ENCODE measurements around the gene GRIK1. TPM values are rescaled to one million over a fixed set of nuclear protein-coding genes. Genes with fewer than 3 reads are reported as not detected.

Gene GRIK1
- total RNA-seq, 1 donor from 2014 or later: 3.2 TPM

DNA sequence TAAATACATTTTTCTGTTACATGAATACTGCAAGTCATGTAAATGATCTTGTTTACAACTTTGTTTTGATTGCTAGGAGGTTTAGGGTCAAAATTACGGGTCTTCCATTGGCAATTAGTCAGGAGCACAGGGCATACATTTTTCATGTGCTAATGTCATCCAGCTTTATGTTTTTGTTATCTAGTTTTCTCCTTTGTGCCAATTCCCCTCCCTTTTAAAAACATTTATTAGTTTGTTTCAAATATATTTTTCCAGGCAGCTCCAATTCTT lies 280.9 kb downstream of the GRIK1 start:
- Histone ChIP-seq H3K36me3 (no peaks in the 10 kb centered on the region), H3K4me1 (no peaks in the 10 kb centered on the region), H3K27ac (no peak overlapping the region), H3K27me3 (no peaks in the 10 kb centered on the region), H3K4me3 (no peak overlapping the region), H3K9me3 (no peaks in the 10 kb centered on the region)
- no peak for DNase-seq (ENCODE audit: extremely low spot score in 2 of 2)
- TF ChIP-seq POLR2AphosphoS5 (IDR thresholded peaks at IDR 0.05; ENCODE audit: insufficient read depth in 1 of 2, low read depth in 1 of 2) (no peak), POLR2A (IDR thresholded peaks at IDR 0.05) (no peak)
- TF ChIP-seq, protein P1, sequence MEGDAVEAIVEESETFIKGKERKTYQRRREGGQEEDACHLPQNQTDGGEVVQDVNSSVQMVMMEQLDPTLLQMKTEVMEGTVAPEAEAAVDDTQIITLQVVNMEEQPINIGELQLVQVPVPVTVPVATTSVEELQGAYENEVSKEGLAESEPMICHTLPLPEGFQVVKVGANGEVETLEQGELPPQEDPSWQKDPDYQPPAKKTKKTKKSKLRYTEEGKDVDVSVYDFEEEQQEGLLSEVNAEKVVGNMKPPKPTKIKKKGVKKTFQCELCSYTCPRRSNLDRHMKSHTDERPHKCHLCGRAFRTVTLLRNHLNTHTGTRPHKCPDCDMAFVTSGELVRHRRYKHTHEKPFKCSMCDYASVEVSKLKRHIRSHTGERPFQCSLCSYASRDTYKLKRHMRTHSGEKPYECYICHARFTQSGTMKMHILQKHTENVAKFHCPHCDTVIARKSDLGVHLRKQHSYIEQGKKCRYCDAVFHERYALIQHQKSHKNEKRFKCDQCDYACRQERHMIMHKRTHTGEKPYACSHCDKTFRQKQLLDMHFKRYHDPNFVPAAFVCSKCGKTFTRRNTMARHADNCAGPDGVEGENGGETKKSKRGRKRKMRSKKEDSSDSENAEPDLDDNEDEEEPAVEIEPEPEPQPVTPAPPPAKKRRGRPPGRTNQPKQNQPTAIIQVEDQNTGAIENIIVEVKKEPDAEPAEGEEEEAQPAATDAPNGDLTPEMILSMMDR (IDR thresholded peaks at IDR 0.05): no peak
- intact Hi-C loops (cut with DNase I): no loop called here

DNA sequence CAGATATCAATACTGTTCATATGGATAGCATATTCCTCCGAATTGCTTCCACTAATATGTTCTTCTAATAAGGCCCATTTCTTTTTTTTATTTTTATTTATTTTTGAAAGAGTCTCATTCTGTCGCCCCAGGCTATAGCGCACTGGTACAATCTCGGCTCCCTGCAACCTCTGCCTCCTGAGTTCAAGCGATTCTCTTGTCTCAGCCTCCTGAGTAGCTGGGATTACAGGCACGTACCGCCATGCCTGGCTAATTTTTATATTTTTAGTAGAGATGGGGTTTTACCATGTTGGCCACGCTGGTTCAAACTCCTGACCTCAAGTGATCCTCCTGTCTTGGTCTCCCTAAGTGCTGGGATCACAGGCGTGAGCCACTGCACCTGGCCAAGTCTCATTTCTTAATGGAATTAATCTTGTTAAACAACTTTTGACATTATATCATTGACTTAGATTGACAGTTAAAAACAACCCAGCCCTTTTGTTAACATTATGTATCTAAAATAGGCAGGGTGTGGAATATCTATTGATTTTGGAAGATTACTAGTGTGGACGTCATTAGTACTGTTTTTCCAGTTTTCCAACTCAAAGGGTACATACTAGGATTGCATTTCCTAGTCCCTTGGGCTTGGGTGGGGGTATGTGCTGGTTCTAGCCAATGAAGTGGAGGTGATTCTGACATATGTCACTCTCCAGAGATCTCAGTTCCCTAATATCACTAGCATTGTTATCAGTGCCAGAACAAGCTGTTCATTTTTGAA lies 281.4 kb downstream of the GRIK1 start:
- H3K27ac ChIP-seq: no peak overlapping the region
- H3K27me3 ChIP-seq: no peaks in the 10 kb centered on the region
- TF ChIP-seq, protein P1 (IDR thresholded peaks at IDR 0.05): no peak
- TF ChIP-seq POLR2AphosphoS5 (IDR thresholded peaks at IDR 0.05; ENCODE audit: insufficient read depth in 1 of 2, low read depth in 1 of 2) (no peak), POLR2A (IDR thresholded peaks at IDR 0.05) (no peak)
- H3K9me3 ChIP-seq: no peaks in the 10 kb centered on the region
- intact Hi-C loops (cut with DNase I): no loop called here
- no peaks in the 10 kb centered on the region for H3K36me3 ChIP-seq
- no peak for DNase-seq (ENCODE audit: extremely low spot score in 2 of 2)
- no peaks in the 10 kb centered on the region for H3K4me1 ChIP-seq
- H3K4me3 ChIP-seq: no peak overlapping the region

DNA sequence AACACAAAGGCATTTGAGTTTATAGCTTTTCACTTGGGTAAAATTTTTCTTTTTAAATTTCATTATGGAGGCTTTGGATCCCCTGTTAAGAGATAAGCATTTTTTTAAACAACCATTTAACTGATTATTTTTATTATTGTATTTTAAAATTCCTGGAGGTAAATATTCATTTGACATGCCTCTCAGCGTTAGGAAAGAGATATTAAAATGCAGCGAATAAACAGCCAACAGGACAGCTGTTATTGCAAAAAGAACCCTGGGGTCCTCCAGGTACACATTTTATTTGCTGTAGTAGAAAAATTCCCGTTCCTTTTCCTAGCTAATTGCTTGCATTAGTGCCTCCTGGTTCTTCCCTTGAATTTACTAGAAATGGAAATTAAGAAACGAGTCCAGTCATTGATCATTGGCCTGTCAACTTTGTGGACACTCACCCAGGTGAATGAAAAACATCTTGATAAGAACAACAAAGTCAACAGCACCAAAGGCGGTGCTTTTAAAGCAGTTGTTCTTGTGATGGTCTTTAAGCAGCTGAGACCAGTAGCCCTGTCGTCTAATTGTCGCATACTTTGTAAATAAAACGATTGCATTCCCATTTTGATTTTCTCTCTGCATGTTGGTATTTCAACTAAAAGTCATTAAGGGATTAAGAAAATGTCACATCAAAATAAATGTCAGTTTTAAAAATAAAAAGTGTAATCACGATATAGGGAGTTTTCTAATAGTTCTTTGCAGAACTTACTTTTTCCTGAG lies 282.4 kb downstream of the GRIK1 start:
- Histone ChIP-seq H3K4me1 (no peaks in the 10 kb centered on the region), H3K27me3 (no peaks in the 10 kb centered on the region), H3K4me3 (no peak overlapping the region), H3K36me3 (no peaks in the 10 kb centered on the region), H3K9me3 (no peaks in the 10 kb centered on the region), H3K27ac (no peak overlapping the region)
- intact Hi-C loops (cut with DNase I): no loop called here
- no peak for TF ChIP-seq POLR2A (IDR thresholded peaks at IDR 0.05)
- TF ChIP-seq, protein P1 (IDR thresholded peaks at IDR 0.05): no peak
- TF ChIP-seq POLR2AphosphoS5 (IDR thresholded peaks at IDR 0.05; ENCODE audit: insufficient read depth in 1 of 2, low read depth in 1 of 2): no peak
- DNase-seq (ENCODE audit: extremely low spot score in 2 of 2): no peak

DNA sequence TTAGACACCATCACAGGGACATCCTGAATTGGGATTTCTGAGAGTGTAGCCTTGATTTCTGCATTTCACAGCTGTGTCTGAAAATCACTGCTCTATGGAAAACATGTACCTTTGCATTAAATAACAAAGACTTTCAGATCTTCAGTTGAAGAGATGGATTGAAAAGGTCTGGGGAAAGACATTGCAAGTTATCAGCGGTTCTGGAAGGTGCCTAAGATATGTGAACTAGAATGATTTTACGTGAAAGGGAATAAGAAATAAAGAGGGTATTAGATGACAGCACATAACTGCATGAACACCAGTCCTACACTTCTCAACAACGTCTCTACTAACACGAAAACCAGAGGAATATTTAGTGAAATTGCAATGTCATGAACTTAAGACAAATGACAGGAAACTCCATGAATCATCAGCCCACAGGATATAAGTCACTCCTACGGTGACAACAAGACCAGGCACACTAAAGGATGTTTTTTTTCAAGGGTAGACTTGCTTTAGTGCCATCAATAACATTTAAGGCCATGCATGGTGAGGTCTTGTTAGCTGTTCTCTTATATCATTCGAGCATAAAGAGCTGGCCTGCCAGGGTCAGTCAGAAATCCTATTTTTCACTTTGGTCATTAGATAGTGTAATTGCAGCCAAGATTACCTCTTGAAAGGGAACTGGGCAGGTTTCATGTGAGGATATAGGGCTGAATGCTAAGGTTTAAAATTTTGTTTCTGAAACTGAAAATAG lies 283.1 kb downstream of the GRIK1 start:
- Histone ChIP-seq H3K36me3 (no peaks in the 10 kb centered on the region), H3K4me1 (no peaks in the 10 kb centered on the region), H3K9me3 (no peaks in the 10 kb centered on the region), H3K27me3 (no peaks in the 10 kb centered on the region), H3K27ac (no peak overlapping the region), H3K4me3 (no peak overlapping the region)
- TF ChIP-seq, protein P1 (IDR thresholded peaks at IDR 0.05): no peak
- no peak for TF ChIP-seq POLR2AphosphoS5 (IDR thresholded peaks at IDR 0.05; ENCODE audit: insufficient read depth in 1 of 2, low read depth in 1 of 2)
- TF ChIP-seq POLR2A (IDR thresholded peaks at IDR 0.05): no peak
- DNase-seq (ENCODE audit: extremely low spot score in 2 of 2): no peak
- intact Hi-C loops (cut with DNase I): no loop called here

Measured in vagina (tissue), 2 donors.